ENCODE results near the gene WNT7A. TPM values are rescaled to one million over a fixed set of nuclear protein-coding genes. Genes with fewer than 3 reads are reported as not detected.
A peak's percentile ranks its signal among the peaks of the same experiment; 100 is the strongest.

The WNT7A gene
- total RNA-seq, 1 experiment from 2014 or later, result 0.12 TPM

- peak; percentile 5 for DNase-seq (ENCODE audit: low read depth)
Measured at GRCh38 chr3:13770170-13771169, 109.4 kb downstream of the WNT7A start.

GRCh38 chr3:13769422-13769821 is 110.4 kb downstream of the WNT7A start:
- DNase-seq (ENCODE audit: low read depth), result no peak

GRCh38 chr3:13768453-13768852 is 111.4 kb downstream of the WNT7A start:
- DNase-seq (ENCODE audit: low read depth), result no peak

GRCh38 chr3:13767896-13768295 is 112.0 kb downstream of the WNT7A start:
- DNase-seq (ENCODE audit: low read depth), result no peak

GRCh38 chr3:13767030-13767429 is 112.8 kb downstream of the WNT7A start:
- no peak for DNase-seq (ENCODE audit: low read depth)

Other genes starting within 250 kb of the WNT7A start
- gene CHCHD4, start 244.8 kb upstream of the WNT7A start, total RNA-seq (2014; rRNA removed; shearing (Covaris generic)), result 19.7 and 21.1 TPM in 2 replicates
- 104 and 114 TPM in 2 replicates for gene TMEM43, start 245.0 kb upstream of the WNT7A start, total RNA-seq (2014; rRNA removed; shearing (Covaris generic))

Measured in RPMI7951 (cell line).